MV-4-11 (cell line): ENCODE results near the gene SPTY2D1.
"Not testable (repeated sequence)": the region's sequence is repeated elsewhere in the genome, so short reads cannot be mapped to it uniquely, and the experiment has no call there.

Experiments
- DNase-seq: peaks from one replicate; lab custom pipeline; 2025; lab: John Stamatoyannopoulos, UW

The SPTY2D1 gene, protein sequence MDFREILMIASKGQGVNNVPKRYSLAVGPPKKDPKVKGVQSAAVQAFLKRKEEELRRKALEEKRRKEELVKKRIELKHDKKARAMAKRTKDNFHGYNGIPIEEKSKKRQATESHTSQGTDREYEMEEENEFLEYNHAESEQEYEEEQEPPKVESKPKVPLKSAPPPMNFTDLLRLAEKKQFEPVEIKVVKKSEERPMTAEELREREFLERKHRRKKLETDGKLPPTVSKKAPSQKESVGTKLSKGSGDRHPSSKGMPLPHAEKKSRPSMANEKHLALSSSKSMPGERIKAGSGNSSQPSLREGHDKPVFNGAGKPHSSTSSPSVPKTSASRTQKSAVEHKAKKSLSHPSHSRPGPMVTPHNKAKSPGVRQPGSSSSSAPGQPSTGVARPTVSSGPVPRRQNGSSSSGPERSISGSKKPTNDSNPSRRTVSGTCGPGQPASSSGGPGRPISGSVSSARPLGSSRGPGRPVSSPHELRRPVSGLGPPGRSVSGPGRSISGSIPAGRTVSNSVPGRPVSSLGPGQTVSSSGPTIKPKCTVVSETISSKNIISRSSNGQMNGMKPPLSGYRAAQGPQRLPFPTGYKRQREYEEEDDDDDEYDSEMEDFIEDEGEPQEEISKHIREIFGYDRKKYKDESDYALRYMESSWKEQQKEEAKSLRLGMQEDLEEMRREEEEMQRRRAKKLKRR

GRCh38 chr11:18634140-18635032 is at the start of gene SPTY2D1:
Gene SPTY2D1, minus strand, starts transcription at chr11:18634342. Its CDS starts 85 bp downstream, at chr11:18634257.
- DNase-seq: peak; percentile 99

- DNase-seq: no peak
Measured at GRCh38 chr11:18682466-18682865, 48.3 kb upstream of the SPTY2D1 start.

- not testable (repeated sequence) for DNase-seq
Measured at GRCh38 chr11:18681949-18682348, 47.8 kb upstream of the SPTY2D1 start.

- DNase-seq: no peak
Measured at GRCh38 chr11:18677560-18677959, 43.4 kb upstream of the SPTY2D1 start.

DNA sequence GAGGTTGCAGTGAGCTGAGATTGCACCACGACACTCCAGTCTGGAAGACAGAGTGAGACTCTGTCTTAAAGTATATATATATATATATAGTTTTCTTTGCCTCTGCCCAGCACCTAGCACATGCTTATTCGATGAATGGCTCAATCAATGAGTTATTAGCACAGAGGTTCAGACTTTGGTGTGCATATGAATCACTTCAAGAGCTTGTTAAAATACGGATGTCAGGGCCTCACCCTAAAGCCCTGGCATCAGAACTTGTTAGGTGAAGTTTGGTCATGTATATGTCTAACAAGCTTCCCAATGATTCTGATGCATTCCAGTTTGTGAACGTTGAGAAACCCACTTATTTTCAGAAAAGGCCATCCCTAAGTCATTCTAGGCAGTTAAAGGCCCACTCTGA is 42.7 kb upstream of the SPTY2D1 start:
- no peak for DNase-seq

DNA sequence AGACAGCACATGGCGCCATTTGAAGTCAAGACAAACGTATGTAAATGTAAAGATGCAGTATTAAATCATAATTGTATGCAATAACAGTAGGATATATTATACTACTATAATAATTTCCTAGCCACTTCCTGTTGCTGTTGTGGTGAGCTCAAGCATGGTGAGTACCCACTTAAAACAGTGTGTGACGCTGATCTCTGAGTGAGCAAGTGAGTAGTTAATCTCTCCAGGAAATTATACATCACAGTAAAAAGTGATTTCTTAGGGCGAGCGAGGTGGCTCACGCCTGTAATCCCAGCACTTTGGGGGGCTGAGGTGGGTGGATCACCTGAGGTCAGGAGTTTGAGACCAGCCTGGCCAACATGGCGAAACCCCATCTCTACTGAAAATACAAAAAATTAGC is 38.1 kb upstream of the SPTY2D1 start:
- peak; percentile 56 for DNase-seq

DNA sequence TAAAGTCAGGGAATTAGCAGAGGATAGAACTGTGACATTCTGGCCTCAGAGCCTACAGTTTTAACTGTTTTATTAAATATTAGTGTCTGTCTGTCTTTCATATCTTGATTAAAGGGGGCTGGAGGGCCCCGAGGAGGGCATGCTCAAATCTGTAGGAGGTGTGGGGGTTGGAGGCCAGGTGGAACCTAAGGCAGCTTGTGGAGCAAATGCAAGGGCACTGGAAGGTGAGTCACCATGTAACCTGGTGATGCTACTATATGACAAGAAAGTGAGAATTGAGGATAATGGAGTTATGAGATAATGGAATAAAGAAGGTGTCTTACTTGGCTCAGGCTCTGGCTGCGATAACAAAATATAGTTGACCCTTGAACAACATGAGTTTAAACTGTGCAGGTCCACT is 37.1 kb upstream of the SPTY2D1 start:
- DNase-seq: no peak

DNA sequence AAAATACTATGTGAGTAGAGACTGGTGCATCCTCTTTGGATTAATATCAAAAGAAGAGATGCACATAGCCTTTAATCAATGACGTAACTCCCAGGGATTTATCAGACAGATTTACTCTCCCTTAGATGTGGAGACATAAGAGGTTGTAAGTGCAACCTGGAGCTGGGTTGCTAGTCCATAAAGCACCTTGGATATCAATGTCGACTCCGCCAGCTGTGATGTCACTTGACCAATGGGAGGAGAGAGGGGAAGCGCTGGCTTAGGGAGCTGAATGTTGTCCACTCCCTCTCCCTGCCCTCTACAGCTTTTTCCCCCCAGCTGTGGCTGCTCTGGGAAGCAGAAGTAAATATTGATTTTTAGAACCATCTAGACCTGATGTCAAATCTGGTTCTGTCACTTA is 35.6 kb upstream of the SPTY2D1 start:
- DNase-seq: no peak

DNA sequence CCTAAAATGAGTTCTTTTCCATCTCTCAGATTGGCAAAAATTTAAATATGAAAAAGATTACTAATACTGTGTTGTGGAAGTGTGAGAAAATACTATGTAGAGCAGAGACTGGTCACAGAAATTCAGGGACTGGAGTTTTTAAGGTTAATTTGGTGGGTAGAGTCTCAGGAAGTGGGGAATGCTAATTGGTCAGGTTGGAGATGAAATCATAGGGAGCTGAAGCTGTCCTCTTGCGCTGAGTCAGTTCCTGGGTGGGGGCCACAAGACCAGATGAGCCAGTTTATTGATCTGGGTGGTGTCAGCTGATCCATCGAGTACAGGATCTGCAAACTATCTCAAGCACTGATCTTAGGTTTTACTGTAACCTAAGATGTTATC is 35.1 kb upstream of the SPTY2D1 start:
- DNase-seq: peak; percentile 37

DNA sequence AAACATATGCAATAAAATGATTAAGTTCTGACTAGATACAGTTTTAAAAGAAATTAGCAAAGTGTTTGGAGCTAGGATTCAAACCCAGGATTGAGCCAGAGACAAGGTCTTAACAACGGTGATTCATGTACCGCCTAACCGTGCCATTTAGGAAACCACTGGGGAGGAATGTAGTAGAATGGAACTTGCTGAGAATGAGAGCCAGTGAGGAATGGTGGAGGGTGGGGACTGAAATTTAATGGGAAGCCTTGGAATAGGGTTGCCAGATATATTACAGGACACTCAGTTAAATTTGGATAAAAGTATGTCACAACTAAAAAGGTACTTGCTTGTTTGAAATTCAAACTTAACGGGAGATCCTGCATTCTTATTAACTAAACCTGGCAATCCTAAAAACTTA is 34.0 kb upstream of the SPTY2D1 start:
- no peak for DNase-seq

DNA sequence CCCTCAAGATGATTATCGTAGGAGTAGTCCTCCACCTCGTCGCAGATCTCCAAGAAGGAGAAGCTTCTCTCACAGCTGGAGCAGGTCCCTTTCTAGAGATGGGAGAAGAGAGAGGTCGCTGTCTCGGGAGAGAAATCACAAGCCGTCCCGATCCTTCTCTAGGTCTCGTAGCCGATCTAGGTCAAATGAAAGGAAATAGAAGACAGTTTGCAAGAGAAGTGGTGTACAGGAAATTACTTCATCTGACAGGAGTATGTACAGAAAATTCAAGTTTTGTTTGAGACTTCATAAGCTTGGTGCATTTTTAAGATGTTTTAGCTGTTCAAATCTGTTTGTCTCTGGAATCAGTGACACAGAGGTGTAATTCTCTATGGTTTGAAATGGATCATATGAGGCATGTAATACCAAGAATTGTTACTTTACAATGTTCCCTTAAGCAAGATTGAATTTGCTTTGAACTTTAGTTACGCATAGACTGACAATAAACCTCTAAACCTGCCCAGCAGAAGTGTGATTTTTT is 31.3 kb upstream of the SPTY2D1 start:
- not testable (repeated sequence) for DNase-seq

- peak; percentile 65 for DNase-seq
Measured at GRCh38 chr11:18657673-18658072, 23.5 kb upstream of the SPTY2D1 start.

DNA sequence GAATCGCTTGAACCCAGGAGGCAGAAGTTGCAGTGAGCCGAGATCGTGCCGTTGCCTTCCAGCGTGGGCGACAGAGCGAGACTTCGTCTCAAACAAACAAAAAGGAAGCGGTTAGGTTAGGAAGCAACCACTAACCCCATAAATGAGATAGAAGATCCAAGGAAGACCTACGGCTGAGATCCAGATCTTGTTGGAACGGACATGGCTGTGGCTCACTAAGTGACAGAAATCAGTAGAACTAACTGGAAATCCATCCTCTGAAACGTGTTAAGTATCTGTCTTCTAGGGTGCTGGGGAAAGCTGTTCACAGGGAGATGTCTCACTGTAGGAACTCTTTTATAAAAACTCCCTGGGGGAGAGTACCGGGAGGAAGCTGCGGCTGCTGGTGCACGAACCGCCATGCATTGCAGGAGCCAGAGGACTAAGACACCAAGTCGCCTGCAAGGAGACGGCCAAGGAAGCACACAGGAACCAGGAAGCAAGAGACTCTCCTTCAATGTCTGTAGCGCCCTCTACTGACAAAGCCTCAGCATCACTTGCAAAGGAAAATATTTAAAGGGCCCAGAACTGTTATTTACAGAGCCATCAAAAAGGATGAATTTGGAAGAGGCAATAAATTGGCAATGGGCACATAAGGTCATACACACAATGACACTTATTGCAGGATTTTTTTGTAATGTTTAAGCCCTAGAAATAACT is 16.9 kb upstream of the SPTY2D1 start:
- DNase-seq: peak; percentile 92

DNA sequence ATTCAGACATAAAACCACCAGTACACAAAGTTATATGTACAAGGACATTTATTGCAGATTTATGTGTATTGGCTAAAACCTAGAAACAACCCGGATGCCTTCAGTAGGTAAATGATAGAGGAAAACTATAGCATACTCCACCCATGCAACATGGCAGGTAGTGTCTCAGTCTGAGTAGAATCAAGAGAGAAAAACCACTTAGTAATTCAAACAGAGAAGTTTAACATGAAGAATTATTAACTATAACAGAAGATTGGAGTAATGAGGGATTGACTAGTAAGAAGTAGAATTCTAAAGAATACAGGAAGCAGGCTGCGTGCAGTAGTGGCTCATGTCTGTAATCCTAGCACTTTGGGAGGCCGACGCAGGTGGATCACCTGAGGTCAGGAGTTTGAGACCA is 16.2 kb upstream of the SPTY2D1 start:
- no peak for DNase-seq

- DNase-seq: not testable (repeated sequence)
Measured at GRCh38 chr11:18643034-18643433, 8.9 kb upstream of the SPTY2D1 start.

GRCh38 chr11:18641677-18642076 is 7.5 kb upstream of the SPTY2D1 start:
- no peak for DNase-seq

DNA sequence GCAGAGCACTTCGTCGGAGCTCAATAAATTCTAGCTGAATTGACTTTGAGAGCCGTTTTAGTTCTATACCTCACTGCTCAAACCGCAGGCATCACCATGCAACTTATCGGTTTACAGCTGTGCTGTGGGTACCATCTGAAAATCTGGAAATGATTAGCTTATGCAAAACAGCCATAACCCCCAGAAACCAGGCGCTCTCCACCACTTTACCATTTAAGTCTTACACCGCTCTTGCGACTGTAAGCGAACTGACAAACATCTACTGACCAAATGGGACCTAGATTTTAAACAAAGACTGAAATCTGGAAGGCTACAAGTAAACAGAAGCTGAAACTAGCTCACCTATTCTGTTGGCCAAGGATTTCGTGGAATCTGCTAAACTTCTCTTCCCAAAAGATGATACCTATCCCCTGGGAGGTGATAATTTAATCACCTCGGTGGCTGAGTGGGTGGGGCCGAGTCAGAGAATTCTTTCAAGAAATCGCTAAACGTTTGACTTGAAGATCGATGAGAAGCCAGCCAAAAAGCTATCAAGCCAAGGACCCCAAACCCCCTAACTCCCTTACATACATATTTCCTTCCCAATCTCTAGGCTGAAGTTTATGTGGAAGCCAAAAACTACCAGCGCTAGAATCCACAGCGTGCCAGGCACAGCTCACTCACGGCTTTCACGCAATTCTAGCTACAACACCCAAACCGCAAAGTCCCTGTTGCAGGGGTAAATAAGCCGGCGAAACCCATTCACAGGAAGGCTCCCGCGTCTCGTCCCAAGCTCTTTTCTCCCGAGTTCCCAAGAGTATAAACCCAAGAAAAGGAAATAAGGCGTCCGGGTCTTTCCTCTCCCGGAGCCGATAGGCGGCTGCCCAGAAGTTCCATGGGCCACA is 644 bp downstream of the SPTY2D1 start:
- no peak for DNase-seq

GRCh38 chr11:18632841-18633240 is 1.3 kb downstream of the SPTY2D1 start:
- DNase-seq: no peak

- no peak for DNase-seq
Measured at GRCh38 chr11:18624161-18624560, 10.0 kb downstream of the SPTY2D1 start.

GRCh38 chr11:18623707-18624106 is 10.4 kb downstream of the SPTY2D1 start:
- no peak for DNase-seq
